Upper lobe of left lung (tissue), 6 donors: ENCODE measurements around the gene NOL6. TPM values are rescaled to one million over a fixed set of nuclear protein-coding genes. Genes with fewer than 3 reads are reported as not detected.

Experiments used
- ATAC-seq, 2 donors: fragments of 200-7000 bp; cut with Tn5 transposase; one replicate each; pipeline ENCODE4 v1.9.1; 2022; ENCODE audit warnings: mild to moderate bottlenecking in 2 of 2, moderate library complexity in 2 of 2; ENCODE audit not compliant: low FRiP score in 2 of 2
- DNase-seq, 2 donors: peaks; one replicate each; pipeline ENCODE4 v3.0.0-alpha.2; 2019 to 2020
- H3K27ac ChIP-seq, 4 donors: fragments of 200-600 bp; sonication (generic); one replicate each; pipeline ENCODE4 v1.5.1; 2016 to 2019
- H3K27me3 ChIP-seq, 4 donors: fragments of 200-600 bp; sonication (generic); one replicate each; pipeline ENCODE4 v1.5.1; 2017 to 2019
- H3K36me3 ChIP-seq, 4 donors: fragments of 200-600 bp; sonication (generic); one replicate each; pipeline ENCODE4 v1.5.1; 2016 to 2019
- H3K4me1 ChIP-seq, 4 donors: fragments of 200-600 bp; sonication (generic); one replicate each; pipeline ENCODE4 v1.5.1; 2018 to 2019
- H3K4me3 ChIP-seq, 4 donors: fragments of 200-600 bp; sonication (generic); one replicate each; pipeline ENCODE4 v1.5.1; 2017 to 2019; ENCODE audit warnings: mild to moderate bottlenecking in 2 of 4, moderate library complexity in 1 of 4
- H3K9me3 ChIP-seq, 4 donors: fragments of 200-600 bp; sonication (generic); one replicate each; pipeline ENCODE4 v1.5.1; 2018 to 2019
- CTCF ChIP-seq, 6 experiments: fragments of 450-650 bp in 4 of 6; fragments of 200-600 bp in 2 of 6; sonication (generic) in 2 of 6; IDR thresholded peaks; one replicate each; pipeline ENCODE4 v1.5.1; 2016 to 2019; ENCODE audit warnings: antibody characterized with exemption in 6 of 6
- EP300 ChIP-seq, 4 donors: sonication (generic); formaldehyde crosslinking; IDR thresholded peaks; one replicate each; pipeline ENCODE4 v1.5.1; 2017; ENCODE audit warnings: antibody characterized with exemption in 4 of 4, control low read depth in 2 of 4
- POLR2A ChIP-seq, 4 donors: fragments of 450-650 bp; IDR thresholded peaks; one replicate each; pipeline ENCODE4 v1.5.1; 2016 to 2017; ENCODE audit warnings: antibody characterized with exemption in 4 of 4, mild to moderate bottlenecking in 2 of 4
- POLR2AphosphoS5 ChIP-seq, 2 donors: sonication (generic); formaldehyde crosslinking; IDR thresholded peaks; one replicate each; pipeline ENCODE4 v1.5.1; 2017; ENCODE audit warnings: antibody characterized with exemption in 2 of 2
- WGBS, 2 donors: methylation state at CpG; one replicate each; pipeline ENCODE4 v1.1.5; 2017 to 2018; 5-methylcytosine and 5-hydroxymethylcytosine counted together
- total RNA-seq, 6 donors: library from RNA; depleted of rRNA in 4 of 6; stranded (reverse); fragments of >200 nt in 4 of 6; gene quantifications; one replicate each; pipeline versions ENCODE4 v1.1.0 to v1.2.1, GENCODE V29; 2016 to 2021
- donor health status: DM: no; HTN: no; CAD: no; lungs with moderate emphysema.
- donor health status: DM: no; HTN: yes; CAD: no; lungs with severe emphysema.

The NOL6 gene
- total RNA-seq, 6 donors from 2014 or later: 17.8 to 47.6 (median 31.9) TPM

- TF ChIP-seq POLR2AphosphoS5 (IDR thresholded peaks at IDR 0.05) (no peak), POLR2A (IDR thresholded peaks at IDR 0.05) (no peak), CTCF (IDR thresholded peaks at IDR 0.05) (no peak), EP300 (IDR thresholded peaks at IDR 0.05) (no peak)
- H3K36me3 ChIP-seq: peaks cover 15 to 42% (median 35%) of the 10 kb centered on the region in 4 donors
- H3K9me3 ChIP-seq: no peaks in the 10 kb centered on the region
- WGBS, 2 donors: 10 to 13% methylated on average over 17 to 18 of the region's 18 CpGs
- H3K4me3 ChIP-seq: peak overlapping the region; percentile 96 to 98 (median 97)
- DNase-seq: no peak
- H3K4me1 ChIP-seq: peaks cover 19 to 27% (median 22%) of the 10 kb centered on the region in 4 donors
- no peaks in the 10 kb centered on the region for H3K27me3 ChIP-seq
- H3K27ac ChIP-seq: peak overlapping the region; percentile 50 to 80 (median 66)
- no peak for ATAC-seq
Measured at GRCh38 chr9:33472881-33473615, 676 bp downstream of the NOL6 start.

GRCh38 chr9:33472171-33472880 lies 1.4 kb downstream of the NOL6 start:
- Histone ChIP-seq H3K27me3 (no peaks in the 10 kb centered on the region), H3K4me1 (peaks cover 19 to 27% (median 22%) of the 10 kb centered on the region in 4 donors), H3K4me3 (peak overlapping the region in 2 of 4 donors; percentile 97 to 98), H3K36me3 (peaks cover 18 to 49% (median 42%) of the 10 kb centered on the region in 4 donors), H3K9me3 (no peaks in the 10 kb centered on the region), H3K27ac (no peak overlapping the region)
- ATAC-seq (no peak), DNase-seq (no peak)
- TF ChIP-seq POLR2AphosphoS5 (IDR thresholded peaks at IDR 0.05): no peak
- WGBS, 2 donors: 91 to 94% methylated on average over 15 to 16 of the region's 16 CpGs

- H3K4me1 ChIP-seq: peaks cover 19 to 27% (median 22%) of the 10 kb centered on the region in 4 donors
- H3K27me3 ChIP-seq: no peaks in the 10 kb centered on the region
- peaks cover 19 to 59% (median 52%) of the 10 kb centered on the region in 4 donors for H3K36me3 ChIP-seq
- no peaks in the 10 kb centered on the region for H3K9me3 ChIP-seq
- no peak overlapping the region for H3K4me3 ChIP-seq
- ATAC-seq: no peak
- H3K27ac ChIP-seq: no peak overlapping the region
- no peak for TF ChIP-seq CTCF (IDR thresholded peaks at IDR 0.05)
- TF ChIP-seq POLR2A (IDR thresholded peaks at IDR 0.05): no peak
- no peak for TF ChIP-seq POLR2AphosphoS5 (IDR thresholded peaks at IDR 0.05)
- no peak for TF ChIP-seq EP300 (IDR thresholded peaks at IDR 0.05)
- WGBS, 2 donors: 81 to 83% methylated on average over 2 of the region's 2 CpGs
- no peak for DNase-seq
Measured at GRCh38 chr9:33471361-33471760, 2.4 kb downstream of the NOL6 start.

GRCh38 chr9:33469891-33470290 lies 3.8 kb downstream of the NOL6 start:
- peaks cover 34 to 73% (median 66%) of the 10 kb centered on the region in 4 donors for H3K36me3 ChIP-seq
- WGBS, 2 donors: 95 to 98% methylated on average over 6 of the region's 6 CpGs
- no peak overlapping the region for H3K4me3 ChIP-seq
- ATAC-seq: no peak
- H3K27ac ChIP-seq: no peak overlapping the region
- DNase-seq: no peak
- H3K4me1 ChIP-seq: peaks cover 19 to 27% (median 22%) of the 10 kb centered on the region in 4 donors
- no peaks in the 10 kb centered on the region for H3K27me3 ChIP-seq
- TF ChIP-seq CTCF (IDR thresholded peaks at IDR 0.05) (no peak), POLR2A (IDR thresholded peaks at IDR 0.05) (no peak), POLR2AphosphoS5 (IDR thresholded peaks at IDR 0.05) (no peak), EP300 (IDR thresholded peaks at IDR 0.05) (no peak)
- no peaks in the 10 kb centered on the region for H3K9me3 ChIP-seq

GRCh38 chr9:33468797-33469621 lies 4.7 kb downstream of the NOL6 start:
- ATAC-seq (no peak), DNase-seq (no peak)
- Histone ChIP-seq H3K27me3 (no peaks in the 10 kb centered on the region), H3K27ac (no peak overlapping the region), H3K36me3 (peaks cover 41 to 82% (median 75%) of the 10 kb centered on the region in 4 donors), H3K4me1 (peaks cover 17 to 24% (median 19%) of the 10 kb centered on the region in 4 donors), H3K9me3 (no peaks in the 10 kb centered on the region), H3K4me3 (no peak overlapping the region)
- no peak for TF ChIP-seq POLR2A (IDR thresholded peaks at IDR 0.05)
- no peak for TF ChIP-seq CTCF (IDR thresholded peaks at IDR 0.05)
- TF ChIP-seq EP300 (IDR thresholded peaks at IDR 0.05): no peak
- TF ChIP-seq POLR2AphosphoS5 (IDR thresholded peaks at IDR 0.05): no peak
- 91 to 98% methylated on average over 10 to 21 of the region's 21 CpGs for WGBS, 2 donors
